Vagina (tissue), 2 donors: ENCODE data around the gene HUNK. TPM values are rescaled to one million over a fixed set of nuclear protein-coding genes. Genes with fewer than 3 reads are reported as not detected.

Experiments used
- DNase-seq, 2 donors: peaks; one replicate each; pipeline ENCODE4 v3.0.0-alpha.2; 2017; ENCODE audit errors: extremely low spot score in 2 of 2
- H3K27ac ChIP-seq: fragments of 200-600 bp; sonication (generic); one replicate; pipeline ENCODE4 v1.5.1; 2019
- H3K27me3 ChIP-seq: fragments of 200-600 bp; sonication (generic); one replicate; pipeline ENCODE4 v1.5.1; 2019
- H3K36me3 ChIP-seq, 2 donors: fragments of 200-600 bp; sonication (generic); one replicate each; pipeline ENCODE4 v1.5.1; 2017 to 2019
- H3K4me1 ChIP-seq: fragments of 200-600 bp; sonication (generic); one replicate; pipeline ENCODE4 v1.5.1; 2019
- H3K4me3 ChIP-seq, 2 donors: fragments of 200-600 bp; sonication (generic); 1 replicate in 1 of 2; 2 replicates in 1 of 2; pipeline ENCODE4 v1.5.1; 2016 to 2019
- H3K9me3 ChIP-seq: fragments of 200-600 bp; sonication (generic); one replicate; pipeline ENCODE4 v1.5.1; 2019
- CTCF ChIP-seq, 3 experiments: fragments of 450-650 bp in 2 of 3; fragments of 200-600 bp in 1 of 3; sonication (generic) in 1 of 3; IDR thresholded peaks; one replicate each; pipeline ENCODE4 v1.5.1; 2017 to 2019; ENCODE audit warnings: antibody characterized with exemption in 3 of 3, mild to moderate bottlenecking in 2 of 3, moderate library complexity in 2 of 3
- POLR2A ChIP-seq, 2 donors: fragments of 450-650 bp; IDR thresholded peaks; one replicate each; pipeline ENCODE4 v1.6.1; 2017; ENCODE audit warnings: antibody characterized with exemption in 2 of 2, mild to moderate bottlenecking in 2 of 2, moderate library complexity in 2 of 2
- POLR2AphosphoS5 ChIP-seq, 2 donors: sonication (generic); formaldehyde crosslinking; IDR thresholded peaks; one replicate each; pipeline ENCODE4 v1.9.0; 2017; ENCODE audit warnings: antibody characterized with exemption in 2 of 2, mild to moderate bottlenecking in 2 of 2, low read depth in 1 of 2; ENCODE audit not compliant: insufficient read depth in 1 of 2
- intact Hi-C: fragments of 100-400 bp; cut with DNase I; formaldehyde crosslinking; loops from one replicate; pipeline ENCODE4 v1.15.1; 2023
- total RNA-seq: library from RNA; depleted of rRNA; stranded (reverse); fragments of >200 nt; gene quantifications from one replicate; pipeline ENCODE4 v1.2.3, GENCODE V29; 2016

Gene HUNK
- total RNA-seq, 1 donor from 2014 or later, result 0.74 TPM

GRCh38 chr21:31985398-31985797 lies 112.6 kb downstream of the HUNK start:
- no peaks in the 10 kb centered on the region for H3K4me1 ChIP-seq
- intact Hi-C loops, result no loop called here
- DNase-seq, result no peak
- no peak overlapping the region for H3K4me3 ChIP-seq
- no peaks in the 10 kb centered on the region for H3K36me3 ChIP-seq
- no peak overlapping the region for H3K27ac ChIP-seq
- no peaks in the 10 kb centered on the region for H3K27me3 ChIP-seq
- H3K9me3 ChIP-seq, result no peaks in the 10 kb centered on the region
- TF ChIP-seq POLR2AphosphoS5 (IDR thresholded peaks at IDR 0.05; ENCODE audit: insufficient read depth in 1 of 2, low read depth in 1 of 2) (no peak), POLR2A (IDR thresholded peaks at IDR 0.05) (no peak), CTCF (IDR thresholded peaks at IDR 0.05) (no peak)

GRCh38 chr21:31986035-31986856 lies 113.4 kb downstream of the HUNK start:
- Histone ChIP-seq H3K27me3 (no peaks in the 10 kb centered on the region), H3K9me3 (no peaks in the 10 kb centered on the region), H3K27ac (no peak overlapping the region), H3K4me1 (no peaks in the 10 kb centered on the region), H3K36me3 (no peaks in the 10 kb centered on the region), H3K4me3 (no peak overlapping the region)
- TF ChIP-seq POLR2A (IDR thresholded peaks at IDR 0.05), result no peak
- TF ChIP-seq CTCF (IDR thresholded peaks at IDR 0.05), result no peak
- no peak for TF ChIP-seq POLR2AphosphoS5 (IDR thresholded peaks at IDR 0.05; ENCODE audit: insufficient read depth in 1 of 2, low read depth in 1 of 2)
- DNase-seq, result no peak
- intact Hi-C loops, result no loop called here

GRCh38 chr21:31987696-31988095 lies 114.9 kb downstream of the HUNK start:
- H3K27me3 ChIP-seq, result no peaks in the 10 kb centered on the region
- H3K4me1 ChIP-seq, result no peaks in the 10 kb centered on the region
- no peak for DNase-seq
- H3K27ac ChIP-seq, result no peak overlapping the region
- no peak for TF ChIP-seq POLR2A (IDR thresholded peaks at IDR 0.05)
- intact Hi-C loops, result no loop called here
- no peaks in the 10 kb centered on the region for H3K9me3 ChIP-seq
- no peak overlapping the region for H3K4me3 ChIP-seq
- no peaks in the 10 kb centered on the region for H3K36me3 ChIP-seq

- H3K27me3 ChIP-seq, result no peaks in the 10 kb centered on the region
- no peak overlapping the region for H3K27ac ChIP-seq
- H3K9me3 ChIP-seq, result no peaks in the 10 kb centered on the region
- H3K4me1 ChIP-seq, result no peaks in the 10 kb centered on the region
- intact Hi-C loops, result no loop called here
- TF ChIP-seq CTCF (IDR thresholded peaks at IDR 0.05) (no peak), POLR2AphosphoS5 (IDR thresholded peaks at IDR 0.05; ENCODE audit: insufficient read depth in 1 of 2, low read depth in 1 of 2) (no peak), POLR2A (IDR thresholded peaks at IDR 0.05) (no peak)
- no peak overlapping the region for H3K4me3 ChIP-seq
- H3K36me3 ChIP-seq, result no peaks in the 10 kb centered on the region
- DNase-seq, result no peak
Measured at GRCh38 chr21:31988492-31989290, 115.9 kb downstream of the HUNK start.

GRCh38 chr21:31991356-31992331 lies 118.8 kb downstream of the HUNK start:
- H3K27ac ChIP-seq, result no peak overlapping the region
- H3K27me3 ChIP-seq, result no peaks in the 10 kb centered on the region
- H3K9me3 ChIP-seq, result no peaks in the 10 kb centered on the region
- H3K4me1 ChIP-seq, result no peaks in the 10 kb centered on the region
- no peak overlapping the region for H3K4me3 ChIP-seq
- TF ChIP-seq POLR2A (IDR thresholded peaks at IDR 0.05) (no peak), POLR2AphosphoS5 (IDR thresholded peaks at IDR 0.05; ENCODE audit: insufficient read depth in 1 of 2, low read depth in 1 of 2) (no peak), CTCF (IDR thresholded peaks at IDR 0.05) (no peak)
- intact Hi-C loops, result no loop called here
- H3K36me3 ChIP-seq, result no peaks in the 10 kb centered on the region
- DNase-seq, result no peak
